MCF 10A (cell line): ENCODE data around the gene NDUFS4. TPM values are rescaled to one million over a fixed set of nuclear protein-coding genes. Genes with fewer than 3 reads are reported as not detected.
"Not testable (repeated sequence)": the region's sequence is repeated elsewhere in the genome, so short reads cannot be mapped to it uniquely, and the experiment has no call there.

Experiments
- BruUV-seq: library from RNA; stranded (reverse); fragments of 400-500 nt; replicated peaks from 2 replicates; lab custom pipeline; 2021; lab: Mats Ljungman, UMichigan
- CTCF ChIA-PET: fragments of 300-600 bp; sonication (Branson Sonifier 250); formaldehyde crosslinking; extraction: SDS; loops from one replicate; lab custom pipeline; 2021; ENCODE audit warnings: antibody characterized with exemption, inconsistent platforms; lab: Yijun Ruan, JAX
- POLR2A ChIA-PET: fragments of 300-600, 350-650 bp; sonication (Branson Sonifier 250); formaldehyde crosslinking; extraction: SDS; loops from one replicate; lab custom pipeline; 2020; ENCODE audit warnings: antibody characterized with exemption, inconsistent platforms; lab: Yijun Ruan, JAX
- DNase-seq: peaks from one replicate; pipeline ENCODE4 v3.0.0-alpha.2; 2018; ENCODE audit not compliant: unreplicated experiment
- H3K27ac Mint-ChIP-seq: one replicate; pipeline ENCODE4 v1.8.0; 2022; ENCODE audit warnings: mild to moderate bottlenecking, low read depth, mixed read lengths; ENCODE audit not compliant: unreplicated experiment
- H3K27me3 Mint-ChIP-seq: one replicate; pipeline ENCODE4 v1.8.0; 2022; ENCODE audit warnings: mixed read lengths; ENCODE audit not compliant: insufficient read depth, unreplicated experiment
- H3K36me3 Mint-ChIP-seq: one replicate; pipeline ENCODE4 v1.8.0; 2022; ENCODE audit warnings: mild to moderate bottlenecking, moderate library complexity, mixed read lengths; ENCODE audit not compliant: insufficient read depth, unreplicated experiment
- H3K4me1 Mint-ChIP-seq: one replicate; pipeline ENCODE4 v1.8.0; 2022; ENCODE audit warnings: mixed read lengths; ENCODE audit not compliant: insufficient read depth, unreplicated experiment
- H3K4me3 Mint-ChIP-seq: one replicate; pipeline ENCODE4 v1.8.0; 2022; ENCODE audit warnings: mild to moderate bottlenecking, moderate library complexity, mixed read lengths; ENCODE audit not compliant: unreplicated experiment
- H3K9me3 Mint-ChIP-seq: one replicate; pipeline ENCODE4 v1.8.0; 2022; ENCODE audit warnings: mixed read lengths; ENCODE audit not compliant: unreplicated experiment
- intact Hi-C: fragments of 100-400 bp; cut with micrococcal nuclease; formaldehyde crosslinking; loops from 2 replicates; pipeline ENCODE4 v1.14.1; 2022
- total RNA-seq: library from RNA; stranded (reverse); gene quantifications from 2 replicates; pipeline ENCODE4 v1.2.3, GENCODE V29; 2022
- TF ChIP-seq, protein P1 (sequence below): fragments of 200-600 bp; IDR thresholded peaks from one replicate; pipeline ENCODE4 v1.8.0; 2022; ENCODE audit warnings: antibody characterized with exemption, mild to moderate bottlenecking; ENCODE audit not compliant: unreplicated experiment

NDUFS4 gene
- total RNA-seq, 1 experiment from 2014 or later: 136 TPM

DNA sequence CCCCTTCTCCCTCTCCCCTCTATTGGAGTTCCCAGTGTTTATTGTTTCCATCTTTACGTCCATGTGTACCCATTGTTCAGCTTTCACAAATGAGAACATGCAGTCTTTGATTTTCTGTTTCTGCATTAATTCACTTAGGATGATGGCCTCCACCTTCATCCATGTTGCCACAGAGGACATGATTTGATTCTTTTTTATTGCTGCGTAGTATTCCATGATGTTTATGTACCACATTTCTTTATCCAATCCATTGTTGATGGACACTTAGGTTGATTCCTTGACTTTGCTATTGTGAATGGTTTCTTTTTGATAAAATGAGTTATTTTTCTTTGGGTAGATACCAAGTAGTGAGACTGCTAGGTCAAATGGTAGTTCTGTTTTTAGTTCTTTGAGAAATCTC is 88.9 kb downstream of the NDUFS4 start:
- H3K4me3 Mint-ChIP-seq: no peak overlapping the region
- H3K36me3 Mint-ChIP-seq: peaks cover 6% of the 10 kb centered on the region
- CTCF ChIA-PET: interaction anchor here (0.6 kb wide), 1 partner anchor 179 kb away, joined by 3 read pairs; no protein-coding TSS in a partner anchor

GRCh38 chr5:53660573-53660972 is 100.1 kb downstream of the NDUFS4 start:
- DNase-seq, BruUV-seq, CTCF ChIA-PET, H3K9me3 Mint-ChIP-seq, H3K4me1 Mint-ChIP-seq, H3K27ac Mint-ChIP-seq, intact Hi-C loops, POLR2A ChIA-PET, H3K27me3 Mint-ChIP-seq, H3K4me3 Mint-ChIP-seq: not testable (repeated sequence)
- peaks cover 26% of the 10 kb centered on the region for H3K36me3 Mint-ChIP-seq

More for the DNA sequence above, 88.9 kb downstream of the NDUFS4 start:
- no TSS peak for BruUV-seq
- Mint-ChIP-seq H3K9me3 (peaks cover 7% of the 10 kb centered on the region), H3K27ac (no peak overlapping the region), H3K27me3 (no peaks in the 10 kb centered on the region), H3K4me1 (no peaks in the 10 kb centered on the region)
- intact Hi-C loops: no loop called here
- POLR2A ChIA-PET: no interaction called here
- DNase-seq: no peak
- TF ChIP-seq, protein P1, sequence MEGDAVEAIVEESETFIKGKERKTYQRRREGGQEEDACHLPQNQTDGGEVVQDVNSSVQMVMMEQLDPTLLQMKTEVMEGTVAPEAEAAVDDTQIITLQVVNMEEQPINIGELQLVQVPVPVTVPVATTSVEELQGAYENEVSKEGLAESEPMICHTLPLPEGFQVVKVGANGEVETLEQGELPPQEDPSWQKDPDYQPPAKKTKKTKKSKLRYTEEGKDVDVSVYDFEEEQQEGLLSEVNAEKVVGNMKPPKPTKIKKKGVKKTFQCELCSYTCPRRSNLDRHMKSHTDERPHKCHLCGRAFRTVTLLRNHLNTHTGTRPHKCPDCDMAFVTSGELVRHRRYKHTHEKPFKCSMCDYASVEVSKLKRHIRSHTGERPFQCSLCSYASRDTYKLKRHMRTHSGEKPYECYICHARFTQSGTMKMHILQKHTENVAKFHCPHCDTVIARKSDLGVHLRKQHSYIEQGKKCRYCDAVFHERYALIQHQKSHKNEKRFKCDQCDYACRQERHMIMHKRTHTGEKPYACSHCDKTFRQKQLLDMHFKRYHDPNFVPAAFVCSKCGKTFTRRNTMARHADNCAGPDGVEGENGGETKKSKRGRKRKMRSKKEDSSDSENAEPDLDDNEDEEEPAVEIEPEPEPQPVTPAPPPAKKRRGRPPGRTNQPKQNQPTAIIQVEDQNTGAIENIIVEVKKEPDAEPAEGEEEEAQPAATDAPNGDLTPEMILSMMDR: no peak

GRCh38 chr5:53665313-53665712 is 104.9 kb downstream of the NDUFS4 start:
- H3K27ac Mint-ChIP-seq, CTCF ChIA-PET, intact Hi-C loops, H3K9me3 Mint-ChIP-seq, H3K4me3 Mint-ChIP-seq, H3K4me1 Mint-ChIP-seq, DNase-seq, H3K27me3 Mint-ChIP-seq, POLR2A ChIA-PET, BruUV-seq: not testable (repeated sequence)
- peaks cover 16% of the 10 kb centered on the region for H3K36me3 Mint-ChIP-seq

DNA sequence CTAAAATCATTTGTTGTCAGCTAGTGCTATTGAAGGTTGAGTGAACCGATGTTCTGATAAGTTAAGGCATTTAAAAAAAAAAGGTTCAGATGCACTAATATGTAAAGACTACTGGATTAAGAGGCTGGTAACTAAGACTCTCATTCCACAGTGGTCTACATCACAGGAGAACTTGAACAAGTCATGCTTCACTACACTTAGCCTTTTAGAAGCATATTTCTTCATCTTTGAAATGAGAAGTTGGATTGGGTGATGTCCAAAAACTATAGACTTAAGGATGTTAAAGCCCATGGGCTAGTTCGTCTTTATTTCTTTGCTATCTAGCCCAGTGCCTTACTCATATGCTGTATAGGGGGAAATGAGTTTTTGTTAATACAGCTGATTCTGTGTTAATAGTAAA is 107.2 kb downstream of the NDUFS4 start:
- no peaks in the 10 kb centered on the region for H3K9me3 Mint-ChIP-seq
- ChIA-PET POLR2A (no interaction called here), CTCF (interaction anchor here (0.6 kb wide), 1 partner anchor 71 kb away, joined by 3 read pairs; no protein-coding TSS in a partner anchor)
- intact Hi-C loops: no loop called here
- H3K27me3 Mint-ChIP-seq: no peaks in the 10 kb centered on the region
- H3K4me1 Mint-ChIP-seq: peaks cover 5% of the 10 kb centered on the region
- no peak overlapping the region for H3K27ac Mint-ChIP-seq
- peaks cover 26% of the 10 kb centered on the region for H3K36me3 Mint-ChIP-seq
- no peak for DNase-seq
- BruUV-seq: no TSS peak
- TF ChIP-seq, protein P1: no peak
- H3K4me3 Mint-ChIP-seq: no peak overlapping the region

DNA sequence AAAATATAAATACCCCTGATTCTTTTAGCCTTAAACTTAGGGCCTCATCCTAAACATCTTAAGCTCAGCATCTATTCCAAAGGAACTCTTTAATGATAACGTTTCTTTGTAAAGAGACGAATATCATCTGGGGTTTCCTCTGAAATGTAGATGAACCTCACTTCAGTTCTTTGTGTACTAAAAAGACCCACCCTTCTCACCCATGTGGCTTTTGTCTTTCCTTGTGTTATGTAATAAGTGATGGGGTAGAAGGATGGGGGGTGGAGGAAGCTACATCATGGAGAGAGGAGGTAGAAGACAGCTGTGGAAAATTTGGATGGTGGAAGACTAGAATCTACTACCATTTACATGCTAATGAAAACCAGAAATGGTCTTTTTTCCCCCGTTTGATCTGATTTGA is 111.0 kb downstream of the NDUFS4 start:
- H3K4me3 Mint-ChIP-seq: no peak overlapping the region
- H3K27ac Mint-ChIP-seq: no peak overlapping the region
- ChIA-PET CTCF (no interaction called here), POLR2A (no interaction called here)
- peaks cover 5% of the 10 kb centered on the region for H3K4me1 Mint-ChIP-seq
- BruUV-seq: no TSS peak
- intact Hi-C loops: no loop called here
- no peak for DNase-seq
- TF ChIP-seq, protein P1: no peak
- H3K9me3 Mint-ChIP-seq: no peaks in the 10 kb centered on the region
- H3K27me3 Mint-ChIP-seq: no peaks in the 10 kb centered on the region
- peaks cover 28% of the 10 kb centered on the region for H3K36me3 Mint-ChIP-seq
